ENCODE data around the gene HCN1.

GRCh38 chr5:45508135-45508534 lies 188.0 kb downstream of the HCN1 start:
- TF ChIP-seq, protein P1, sequence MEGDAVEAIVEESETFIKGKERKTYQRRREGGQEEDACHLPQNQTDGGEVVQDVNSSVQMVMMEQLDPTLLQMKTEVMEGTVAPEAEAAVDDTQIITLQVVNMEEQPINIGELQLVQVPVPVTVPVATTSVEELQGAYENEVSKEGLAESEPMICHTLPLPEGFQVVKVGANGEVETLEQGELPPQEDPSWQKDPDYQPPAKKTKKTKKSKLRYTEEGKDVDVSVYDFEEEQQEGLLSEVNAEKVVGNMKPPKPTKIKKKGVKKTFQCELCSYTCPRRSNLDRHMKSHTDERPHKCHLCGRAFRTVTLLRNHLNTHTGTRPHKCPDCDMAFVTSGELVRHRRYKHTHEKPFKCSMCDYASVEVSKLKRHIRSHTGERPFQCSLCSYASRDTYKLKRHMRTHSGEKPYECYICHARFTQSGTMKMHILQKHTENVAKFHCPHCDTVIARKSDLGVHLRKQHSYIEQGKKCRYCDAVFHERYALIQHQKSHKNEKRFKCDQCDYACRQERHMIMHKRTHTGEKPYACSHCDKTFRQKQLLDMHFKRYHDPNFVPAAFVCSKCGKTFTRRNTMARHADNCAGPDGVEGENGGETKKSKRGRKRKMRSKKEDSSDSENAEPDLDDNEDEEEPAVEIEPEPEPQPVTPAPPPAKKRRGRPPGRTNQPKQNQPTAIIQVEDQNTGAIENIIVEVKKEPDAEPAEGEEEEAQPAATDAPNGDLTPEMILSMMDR (IDR thresholded peaks at IDR 0.05) = no peak
- TF ChIP-seq POLR2A (IDR thresholded peaks at IDR 0.05) = no peak
